ENCODE results near the gene KLK13.

DNA sequence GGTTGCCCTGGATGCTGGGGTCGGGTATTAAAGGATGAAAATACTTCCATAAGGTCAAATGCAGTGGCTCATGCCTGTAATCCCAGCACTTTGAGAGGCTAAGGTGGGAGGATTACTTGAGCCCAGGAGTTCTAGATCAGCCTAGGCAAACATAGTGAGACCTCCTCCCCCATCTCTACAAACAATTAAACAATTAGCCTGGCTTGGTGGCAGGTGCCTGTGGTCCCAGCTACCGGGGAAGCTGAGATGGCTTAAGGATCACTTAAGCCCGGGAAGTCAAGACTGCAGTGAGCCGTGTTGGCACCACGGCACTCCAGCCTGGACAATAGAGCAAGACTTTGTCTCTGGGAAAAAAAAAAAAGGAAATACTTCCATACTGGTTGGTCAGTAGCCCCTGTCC lies 40.0 kb downstream of the KLK13 start:
- no peak for TF ChIP-seq EZH2 (IDR thresholded peaks at IDR 0.05; ENCODE audit: borderline replicate concordance, low read depth, low read length, poor library complexity, severe bottlenecking)
- TF ChIP-seq, protein P1, sequence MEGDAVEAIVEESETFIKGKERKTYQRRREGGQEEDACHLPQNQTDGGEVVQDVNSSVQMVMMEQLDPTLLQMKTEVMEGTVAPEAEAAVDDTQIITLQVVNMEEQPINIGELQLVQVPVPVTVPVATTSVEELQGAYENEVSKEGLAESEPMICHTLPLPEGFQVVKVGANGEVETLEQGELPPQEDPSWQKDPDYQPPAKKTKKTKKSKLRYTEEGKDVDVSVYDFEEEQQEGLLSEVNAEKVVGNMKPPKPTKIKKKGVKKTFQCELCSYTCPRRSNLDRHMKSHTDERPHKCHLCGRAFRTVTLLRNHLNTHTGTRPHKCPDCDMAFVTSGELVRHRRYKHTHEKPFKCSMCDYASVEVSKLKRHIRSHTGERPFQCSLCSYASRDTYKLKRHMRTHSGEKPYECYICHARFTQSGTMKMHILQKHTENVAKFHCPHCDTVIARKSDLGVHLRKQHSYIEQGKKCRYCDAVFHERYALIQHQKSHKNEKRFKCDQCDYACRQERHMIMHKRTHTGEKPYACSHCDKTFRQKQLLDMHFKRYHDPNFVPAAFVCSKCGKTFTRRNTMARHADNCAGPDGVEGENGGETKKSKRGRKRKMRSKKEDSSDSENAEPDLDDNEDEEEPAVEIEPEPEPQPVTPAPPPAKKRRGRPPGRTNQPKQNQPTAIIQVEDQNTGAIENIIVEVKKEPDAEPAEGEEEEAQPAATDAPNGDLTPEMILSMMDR (conservative IDR thresholded peaks at IDR 0.05; ENCODE audit: low read depth, low read length) = no peak

Data from A673 (cell line).